ENCODE results near the gene DEFB131B. TPM values are rescaled to one million over a fixed set of nuclear protein-coding genes. Genes with fewer than 3 reads are reported as not detected.

DEFB131B gene
- total and polyA plus RNA-seq, 9 of the 15 experiments (the other 6 are each of a cell fraction or from before 2014, with no cell fraction given), result not detected

GRCh38 chr11:71929491-71929890 is 51.2 kb downstream of the DEFB131B start:
- Histone ChIP-seq H4K20me1 (replicated peaks; ENCODE audit: control insufficient read depth, insufficient read depth, low read length) (peaks cover 16% of the 10 kb centered on the region; the same call in 1 of the 2 replicates), H3K9me3 (replicated peaks; ENCODE audit: control insufficient read depth, insufficient read depth, low read depth, low read length) (no peaks in the 10 kb centered on the region), H3K36me3 (ENCODE audit: control insufficient read depth, insufficient read depth, low read length) (peaks cover 21% of the 10 kb centered on the region; the same call in 2 of the 3 replicates), H3K79me2 (ENCODE audit: control insufficient read depth, insufficient read depth, low read length) (peaks cover 75% of the 10 kb centered on the region), H3K27me3 (ENCODE audit: control insufficient read depth in 2 of 2, insufficient read depth in 2 of 2, low read length in 2 of 2) (no peaks in the 10 kb centered on the region), H3K9ac (ENCODE audit: insufficient read depth in 1 of 2, low read depth in 2 of 2, low read length in 2 of 2) (peak overlapping the region; percentile 97), H3K4me3 (peak overlapping the region; percentile 53), H3K4me1 (replicated peaks in 1 of 2; ENCODE audit: control insufficient read depth in 2 of 2, insufficient read depth in 2 of 2, low read length in 2 of 2) (peaks cover 6 to 10% of the 10 kb centered on the region in 2 experiments; a peak in 2 of 5 replicates), H3K9me1 (ENCODE audit: control insufficient read depth, insufficient read depth, low read length) (no peaks in the 10 kb centered on the region), H3K27ac (ENCODE audit: extremely low read depth, low read depth, low read length) (peak overlapping the region; percentile 99), H2AFZ (ENCODE audit: low read depth, low read length) (no peak overlapping the region), H3K4me2 (ENCODE audit: insufficient read depth, low read length) (peak overlapping the region; percentile 82)
- ATAC-seq (no peak), DNase-seq (ENCODE audit: extremely low read depth in 1 of 4, low spot score in 3 of 4) (no peak), FAIRE-seq (no peak)
- BruUV-seq (replicated peaks), result no TSS peak
- intact Hi-C loops (cut with micrococcal nuclease), result no loop called here
- CTCF ChIA-PET (ENCODE audit: low intra/inter-chr PET ratio), result no interaction called here
- peak; percentile 66; the same call in 1 of the 2 replicates for TF ChIP-seq ZNF24 (IDR thresholded peaks at IDR 0.05)
- TF ChIP-seq RBM34 (IDR thresholded peaks at IDR 0.05; ENCODE audit: borderline replicate concordance, insufficient read depth, low read length), result no peak
- WGBS (ENCODE audit: insufficient coverage, low coverage, missing lambda C conversion rate), result 0% methylated on average over 6 of the region's 6 CpGs
- in situ Hi-C loops (cut with MboI), result no loop called here
- POLR2A ChIA-PET, result interaction anchor here (1.0 to 6.9 kb wide), 6 partner anchors 9 to 183 kb away, joined by 3 to 55 read pairs (median 6); partner anchors contain the start of gene ANAPC15

- in situ Hi-C loops (cut with MboI), result no loop called here
- no peaks in the 10 kb centered on the region for H3K27me3 ChIP-seq (ENCODE audit: control insufficient read depth in 2 of 2, insufficient read depth in 2 of 2, low read length in 2 of 2)
- H3K4me1 ChIP-seq (replicated peaks in 1 of 2; ENCODE audit: control insufficient read depth in 2 of 2, insufficient read depth in 2 of 2, low read length in 2 of 2), result peaks cover 6 to 8% of the 10 kb centered on the region in 2 experiments; a peak in 2 of 5 replicates
- no peak overlapping the region for H3K27ac ChIP-seq (ENCODE audit: extremely low read depth, low read depth, low read length)
- TSS peak; percentile 28 for BruUV-seq (replicated peaks)
- DNase-seq (ENCODE audit: extremely low read depth in 1 of 4, low spot score in 3 of 4), result no peak
- no peak overlapping the region for H2AFZ ChIP-seq (ENCODE audit: low read depth, low read length)
- peaks cover 22% of the 10 kb centered on the region for H3K36me3 ChIP-seq (ENCODE audit: control insufficient read depth, insufficient read depth, low read length)
- ChIA-PET POLR2A (interaction anchor here (0.7 to 6.9 kb wide), 2 partner anchors 13 to 190 kb away, joined by 3 to 55 read pairs; no protein-coding TSS in a partner anchor), CTCF (ENCODE audit: low intra/inter-chr PET ratio) (no interaction called here)
- H3K4me3 ChIP-seq, result 0 out of 2 replicates have a peak overlapping the region, but pooled peaks have one; percentile 53
- H3K9me1 ChIP-seq (ENCODE audit: control insufficient read depth, insufficient read depth, low read length), result no peaks in the 10 kb centered on the region
- peaks cover 86% of the 10 kb centered on the region for H3K79me2 ChIP-seq (ENCODE audit: control insufficient read depth, insufficient read depth, low read length)
- no peaks in the 10 kb centered on the region for H3K9me3 ChIP-seq (replicated peaks; ENCODE audit: control insufficient read depth, insufficient read depth, low read depth, low read length)
- ATAC-seq, result no peak
- H3K4me2 ChIP-seq (ENCODE audit: insufficient read depth, low read length), result peak overlapping the region; percentile 82
- peaks cover 16% of the 10 kb centered on the region; the same call in 1 of the 2 replicates for H4K20me1 ChIP-seq (replicated peaks; ENCODE audit: control insufficient read depth, insufficient read depth, low read length)
- peak overlapping the region in 1 of 2 experiments; percentile 69; a peak in 1 of 4 replicates for H3K9ac ChIP-seq (ENCODE audit: insufficient read depth in 1 of 2, low read depth in 2 of 2, low read length in 2 of 2)
- intact Hi-C loops (cut with micrococcal nuclease), result no loop called here
- no peak for FAIRE-seq
- 68% methylated on average over 11 of the region's 11 CpGs for WGBS (ENCODE audit: insufficient coverage, low coverage, missing lambda C conversion rate)
- TF ChIP-seq KAT8 (IDR thresholded peaks at IDR 0.05; ENCODE audit: low read depth) (no peak), TSC22D4 (tag; IDR thresholded peaks at IDR 0.05) (no peak), ZNF699 (CRISPR knock-in tag; IDR thresholded peaks at IDR 0.05; ENCODE audit: insufficient replicate concordance) (no peak), ZNF696 (CRISPR knock-in tag; conservative IDR thresholded peaks at IDR 0.05) (no peak), THRAP3 (IDR thresholded peaks at IDR 0.05; ENCODE audit: borderline replicate concordance) (no peak), TEAD2 (tag; IDR thresholded peaks at IDR 0.05) (no peak), BDP1 (IDR thresholded peaks at IDR 0.05; ENCODE audit: insufficient read depth, insufficient read length) (no peak), DDX20 (tag; IDR thresholded peaks at IDR 0.05; ENCODE audit: low read depth) (no peak), PBX2 (CRISPR knock-in tag; IDR thresholded peaks at IDR 0.05; ENCODE audit: low read depth) (no peak), PBX2 (tag; conservative IDR thresholded peaks at IDR 0.05; ENCODE audit: low read depth) (no peak), DLX4 (CRISPR knock-in tag; IDR thresholded peaks at IDR 0.05) (no peak)
Observed at GRCh38 chr11:71930556-71931244, 52.4 kb downstream of the DEFB131B start.

Measured in K562 (cell line).